ENCODE data around the gene GBP3.

GRCh38 chr1:88980870-88981269 is 41.8 kb downstream of the GBP3 start:
- TF ChIP-seq CTCF (conservative IDR thresholded peaks at IDR 0.05; ENCODE audit: low read depth in 2 of 2) (no peak), EZH2 (IDR thresholded peaks at IDR 0.05; ENCODE audit: low read depth, unreplicated experiment) (no peak), POLR2AphosphoS5 (IDR thresholded peaks at IDR 0.05; ENCODE audit: low read depth) (no peak), JUNB (IDR thresholded peaks at IDR 0.05; ENCODE audit: unreplicated experiment) (no peak), EZH2phosphoT487 (IDR thresholded peaks at IDR 0.05; ENCODE audit: unreplicated experiment) (no peak), NANOG (IDR thresholded peaks at IDR 0.05; ENCODE audit: borderline replicate concordance) (no peak), CREB1 (CRISPR knock-in tag; IDR thresholded peaks at IDR 0.05; ENCODE audit: low read depth) (no peak)
- TF ChIP-seq, protein P1, sequence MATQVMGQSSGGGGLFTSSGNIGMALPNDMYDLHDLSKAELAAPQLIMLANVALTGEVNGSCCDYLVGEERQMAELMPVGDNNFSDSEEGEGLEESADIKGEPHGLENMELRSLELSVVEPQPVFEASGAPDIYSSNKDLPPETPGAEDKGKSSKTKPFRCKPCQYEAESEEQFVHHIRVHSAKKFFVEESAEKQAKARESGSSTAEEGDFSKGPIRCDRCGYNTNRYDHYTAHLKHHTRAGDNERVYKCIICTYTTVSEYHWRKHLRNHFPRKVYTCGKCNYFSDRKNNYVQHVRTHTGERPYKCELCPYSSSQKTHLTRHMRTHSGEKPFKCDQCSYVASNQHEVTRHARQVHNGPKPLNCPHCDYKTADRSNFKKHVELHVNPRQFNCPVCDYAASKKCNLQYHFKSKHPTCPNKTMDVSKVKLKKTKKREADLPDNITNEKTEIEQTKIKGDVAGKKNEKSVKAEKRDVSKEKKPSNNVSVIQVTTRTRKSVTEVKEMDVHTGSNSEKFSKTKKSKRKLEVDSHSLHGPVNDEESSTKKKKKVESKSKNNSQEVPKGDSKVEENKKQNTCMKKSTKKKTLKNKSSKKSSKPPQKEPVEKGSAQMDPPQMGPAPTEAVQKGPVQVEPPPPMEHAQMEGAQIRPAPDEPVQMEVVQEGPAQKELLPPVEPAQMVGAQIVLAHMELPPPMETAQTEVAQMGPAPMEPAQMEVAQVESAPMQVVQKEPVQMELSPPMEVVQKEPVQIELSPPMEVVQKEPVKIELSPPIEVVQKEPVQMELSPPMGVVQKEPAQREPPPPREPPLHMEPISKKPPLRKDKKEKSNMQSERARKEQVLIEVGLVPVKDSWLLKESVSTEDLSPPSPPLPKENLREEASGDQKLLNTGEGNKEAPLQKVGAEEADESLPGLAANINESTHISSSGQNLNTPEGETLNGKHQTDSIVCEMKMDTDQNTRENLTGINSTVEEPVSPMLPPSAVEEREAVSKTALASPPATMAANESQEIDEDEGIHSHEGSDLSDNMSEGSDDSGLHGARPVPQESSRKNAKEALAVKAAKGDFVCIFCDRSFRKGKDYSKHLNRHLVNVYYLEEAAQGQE (IDR thresholded peaks at IDR 0.05; ENCODE audit: unreplicated experiment), result no peak
